ENCODE measurements around the gene OTOG. TPM values are rescaled to one million over a fixed set of nuclear protein-coding genes. Genes with fewer than 3 reads are reported as not detected.

OTOG gene
- total RNA-seq, 1 donor from 2014 or later: not detected

- H3K27me3 Mint-ChIP-seq (ENCODE audit: low read depth): peaks cover 42% of the 10 kb centered on the region
- DNase-seq (ENCODE audit: low spot score): peak; percentile 39
- no peaks in the 10 kb centered on the region for H3K36me3 Mint-ChIP-seq (ENCODE audit: low read depth)
These were observed 82.1 kb downstream of the OTOG start for GRCh38 chr11:17629113-17629512.

GRCh38 chr11:17630936-17631335 lies 83.9 kb downstream of the OTOG start:
- H3K27ac Mint-ChIP-seq (ENCODE audit: unreplicated experiment): no peak overlapping the region
- no peak overlapping the region for H3K4me3 Mint-ChIP-seq (ENCODE audit: unreplicated experiment)
- no peaks in the 10 kb centered on the region for H3K4me1 Mint-ChIP-seq (ENCODE audit: low read depth)
- no peaks in the 10 kb centered on the region for H3K36me3 Mint-ChIP-seq (ENCODE audit: low read depth)
- no peak for TF ChIP-seq CTCF (IDR thresholded peaks at IDR 0.05)
- H3K27me3 Mint-ChIP-seq (ENCODE audit: low read depth): peaks cover 31% of the 10 kb centered on the region
- H3K9me3 Mint-ChIP-seq (ENCODE audit: low read depth): peaks cover 4% of the 10 kb centered on the region
- no peak for DNase-seq (ENCODE audit: low spot score)

More at GRCh38 chr11:17629113-17629512, 82.1 kb downstream of the OTOG start:
- H3K9me3 Mint-ChIP-seq (ENCODE audit: low read depth): peaks cover 8% of the 10 kb centered on the region
- no peak overlapping the region for H3K27ac Mint-ChIP-seq (ENCODE audit: unreplicated experiment)
- no peak overlapping the region for H3K4me3 Mint-ChIP-seq (ENCODE audit: unreplicated experiment)
- no peak for TF ChIP-seq CTCF (IDR thresholded peaks at IDR 0.05)
- no peaks in the 10 kb centered on the region for H3K4me1 Mint-ChIP-seq (ENCODE audit: low read depth)

GRCh38 chr11:17631702-17632365 lies 84.8 kb downstream of the OTOG start:
- no peak for DNase-seq (ENCODE audit: low spot score)
- no peak overlapping the region for H3K4me3 Mint-ChIP-seq (ENCODE audit: unreplicated experiment)
- no peak overlapping the region for H3K27ac Mint-ChIP-seq (ENCODE audit: unreplicated experiment)
- TF ChIP-seq CTCF (IDR thresholded peaks at IDR 0.05): no peak
- no peaks in the 10 kb centered on the region for H3K9me3 Mint-ChIP-seq (ENCODE audit: low read depth)
- no peaks in the 10 kb centered on the region for H3K4me1 Mint-ChIP-seq (ENCODE audit: low read depth)
- H3K27me3 Mint-ChIP-seq (ENCODE audit: low read depth): peaks cover 28% of the 10 kb centered on the region
- no peaks in the 10 kb centered on the region for H3K36me3 Mint-ChIP-seq (ENCODE audit: low read depth)

GRCh38 chr11:17633279-17633986 lies 86.4 kb downstream of the OTOG start:
- no peak overlapping the region for H3K4me3 Mint-ChIP-seq (ENCODE audit: unreplicated experiment)
- H3K9me3 Mint-ChIP-seq (ENCODE audit: low read depth): no peaks in the 10 kb centered on the region
- H3K4me1 Mint-ChIP-seq (ENCODE audit: low read depth): no peaks in the 10 kb centered on the region
- no peak overlapping the region for H3K27ac Mint-ChIP-seq (ENCODE audit: unreplicated experiment)
- no peak for DNase-seq (ENCODE audit: low spot score)
- TF ChIP-seq CTCF (IDR thresholded peaks at IDR 0.05): no peak
- peaks cover 21% of the 10 kb centered on the region for H3K27me3 Mint-ChIP-seq (ENCODE audit: low read depth)
- no peaks in the 10 kb centered on the region for H3K36me3 Mint-ChIP-seq (ENCODE audit: low read depth)

- TF ChIP-seq CTCF (IDR thresholded peaks at IDR 0.05): no peak
- Mint-ChIP-seq H3K4me3 (ENCODE audit: unreplicated experiment) (no peak overlapping the region), H3K9me3 (ENCODE audit: low read depth) (no peaks in the 10 kb centered on the region), H3K36me3 (ENCODE audit: low read depth) (no peaks in the 10 kb centered on the region), H3K27me3 (ENCODE audit: low read depth) (peaks cover 14% of the 10 kb centered on the region), H3K27ac (ENCODE audit: unreplicated experiment) (no peak overlapping the region), H3K4me1 (ENCODE audit: low read depth) (no peaks in the 10 kb centered on the region)
- no peak for DNase-seq (ENCODE audit: low spot score)
These were observed 87.1 kb downstream of the OTOG start for GRCh38 chr11:17633987-17634775.

Measured in chondrocyte (in vitro differentiated cells).